ENCODE data around the gene TMEM255B. TPM values are rescaled to one million over a fixed set of nuclear protein-coding genes. Genes with fewer than 3 reads are reported as not detected.
A peak's percentile ranks its signal among the peaks of the same experiment; 100 is the strongest.

The TMEM255B gene
- total RNA-seq, 1 donor from 2014 or later = 1.5 TPM

GRCh38 chr13:113815151-113816058 is 56.4 kb downstream of the TMEM255B start:
- H3K9me3 Mint-ChIP-seq (ENCODE audit: low read depth) = peaks cover under 1% of the 10 kb centered on the region
- no peak overlapping the region for H3K27ac Mint-ChIP-seq
- no peaks in the 10 kb centered on the region for H3K4me1 Mint-ChIP-seq (ENCODE audit: low read depth)
- H3K4me3 Mint-ChIP-seq (ENCODE audit: low read depth) = no peak overlapping the region
- no peaks in the 10 kb centered on the region for H3K36me3 Mint-ChIP-seq (ENCODE audit: insufficient read depth)
- DNase-seq (ENCODE audit: low spot score, unreplicated experiment) = no peak
- no peak for TF ChIP-seq CTCF (IDR thresholded peaks at IDR 0.05; ENCODE audit: unreplicated experiment)
- peaks cover 6% of the 10 kb centered on the region for H3K27me3 Mint-ChIP-seq

- Mint-ChIP-seq H3K4me3 (ENCODE audit: low read depth) (no peak overlapping the region), H3K27ac (peak overlapping the region; percentile 67), H3K27me3 (peaks cover 6% of the 10 kb centered on the region), H3K4me1 (ENCODE audit: low read depth) (no peaks in the 10 kb centered on the region), H3K9me3 (ENCODE audit: low read depth) (no peaks in the 10 kb centered on the region), H3K36me3 (ENCODE audit: insufficient read depth) (no peaks in the 10 kb centered on the region)
- no peak for TF ChIP-seq CTCF (IDR thresholded peaks at IDR 0.05; ENCODE audit: unreplicated experiment)
- DNase-seq (ENCODE audit: low spot score, unreplicated experiment) = no peak
Measured at GRCh38 chr13:113816254-113816929, 57.4 kb downstream of the TMEM255B start.

GRCh38 chr13:113816946-113817859 is 58.2 kb downstream of the TMEM255B start:
- TF ChIP-seq CTCF (IDR thresholded peaks at IDR 0.05; ENCODE audit: unreplicated experiment) = peak; percentile 88
- no peaks in the 10 kb centered on the region for H3K36me3 Mint-ChIP-seq (ENCODE audit: insufficient read depth)
- DNase-seq (ENCODE audit: low spot score, unreplicated experiment) = peak; percentile 85
- no peaks in the 10 kb centered on the region for H3K9me3 Mint-ChIP-seq (ENCODE audit: low read depth)
- no peaks in the 10 kb centered on the region for H3K4me1 Mint-ChIP-seq (ENCODE audit: low read depth)
- no peak overlapping the region for H3K4me3 Mint-ChIP-seq (ENCODE audit: low read depth)
- peak overlapping the region; percentile 67 for H3K27ac Mint-ChIP-seq
- H3K27me3 Mint-ChIP-seq = peaks cover 6% of the 10 kb centered on the region

GRCh38 chr13:113817860-113818691 is 59.0 kb downstream of the TMEM255B start:
- TF ChIP-seq CTCF (IDR thresholded peaks at IDR 0.05; ENCODE audit: unreplicated experiment) = no peak
- Mint-ChIP-seq H3K4me1 (ENCODE audit: low read depth) (no peaks in the 10 kb centered on the region), H3K9me3 (ENCODE audit: low read depth) (no peaks in the 10 kb centered on the region), H3K4me3 (ENCODE audit: low read depth) (no peak overlapping the region), H3K27ac (no peak overlapping the region), H3K27me3 (peaks cover 6% of the 10 kb centered on the region), H3K36me3 (ENCODE audit: insufficient read depth) (no peaks in the 10 kb centered on the region)
- DNase-seq (ENCODE audit: low spot score, unreplicated experiment) = no peak
